ENCODE data around the gene PRRX2.
"Not testable (repeated sequence)": the region's sequence is repeated elsewhere in the genome, so short reads cannot be mapped to it uniquely, and the experiment has no call there.

PRRX2 gene

DNA sequence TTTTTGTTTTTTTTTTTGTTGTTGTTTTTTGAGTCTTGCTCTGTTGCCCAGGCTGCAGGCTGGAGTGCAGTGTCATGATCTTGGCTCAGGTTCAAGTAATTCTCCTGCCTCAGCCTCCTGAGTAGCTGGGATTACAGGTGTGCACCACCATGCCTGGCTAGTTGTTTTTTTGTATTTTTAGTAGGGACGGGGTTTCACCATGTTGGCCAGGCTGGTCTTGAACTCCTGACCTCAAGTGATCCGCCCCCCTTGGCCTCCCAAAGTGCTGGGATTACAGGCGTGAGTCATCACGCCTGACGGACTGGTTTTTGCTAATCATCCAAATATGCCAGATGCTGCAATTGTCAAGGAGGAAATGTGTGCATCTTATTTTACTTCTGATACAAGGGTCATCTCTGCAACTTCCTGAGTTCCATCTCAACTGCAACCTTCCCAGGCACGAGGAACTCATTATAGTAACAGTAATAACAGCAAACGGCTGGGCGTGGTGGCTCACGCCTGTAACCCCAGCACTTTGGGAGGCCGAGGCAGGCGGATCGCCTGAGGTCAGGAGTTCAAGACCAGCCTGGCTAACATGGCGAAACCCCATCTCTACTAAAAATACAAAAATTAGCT is 97.0 kb downstream of the PRRX2 start:
- DNase-seq: not testable (repeated sequence)

DNA sequence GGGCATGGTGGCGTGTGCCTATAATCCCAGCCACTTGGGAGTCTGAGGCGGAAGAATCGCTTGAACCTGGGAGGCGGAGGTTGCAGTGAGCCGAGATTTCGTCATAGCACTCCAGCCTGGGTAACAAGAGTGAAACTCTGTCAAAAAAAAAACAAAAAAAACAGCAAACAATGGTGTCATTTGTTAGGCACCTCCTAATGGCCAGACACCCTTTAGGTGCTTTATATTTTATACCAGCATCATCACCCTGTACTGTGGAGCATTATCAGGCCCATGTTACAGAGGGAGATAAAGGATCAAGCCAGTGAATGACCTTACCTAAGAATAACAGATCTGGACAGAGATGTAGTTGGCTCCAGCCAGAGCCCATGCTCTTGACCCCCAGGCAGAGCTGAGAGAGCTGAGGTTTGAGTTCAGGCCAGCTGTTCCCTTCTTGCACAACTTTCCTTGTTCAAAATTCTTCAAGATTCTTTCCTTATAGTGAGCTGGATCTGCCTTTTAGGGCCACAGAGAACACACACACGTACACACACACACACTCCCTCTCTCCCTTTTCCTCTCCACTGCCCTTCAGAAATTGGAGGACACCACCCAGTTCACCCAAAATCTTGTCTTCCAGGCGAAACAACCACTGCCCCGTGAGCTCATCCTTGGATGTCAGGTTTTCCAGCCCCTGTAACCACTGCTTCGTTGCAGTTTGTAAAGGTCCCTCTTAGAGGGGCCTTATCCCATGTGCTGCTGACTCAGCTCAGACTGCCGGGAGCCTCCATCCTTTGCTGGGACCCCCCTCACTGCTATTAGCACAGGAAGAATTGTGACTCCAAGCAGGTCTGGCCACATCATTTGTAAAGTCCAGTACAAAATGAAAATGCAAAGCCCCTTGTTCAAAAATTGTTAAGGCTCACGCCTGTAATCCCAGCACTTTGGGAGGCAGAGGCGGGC is 97.8 kb downstream of the PRRX2 start:
- no peak for DNase-seq

- DNase-seq: no peak
Measured at GRCh38 chr9:129765764-129766317, 100.4 kb downstream of the PRRX2 start.

GRCh38 chr9:129768486-129768885 is 103.0 kb downstream of the PRRX2 start:
- no peak for DNase-seq

DNA sequence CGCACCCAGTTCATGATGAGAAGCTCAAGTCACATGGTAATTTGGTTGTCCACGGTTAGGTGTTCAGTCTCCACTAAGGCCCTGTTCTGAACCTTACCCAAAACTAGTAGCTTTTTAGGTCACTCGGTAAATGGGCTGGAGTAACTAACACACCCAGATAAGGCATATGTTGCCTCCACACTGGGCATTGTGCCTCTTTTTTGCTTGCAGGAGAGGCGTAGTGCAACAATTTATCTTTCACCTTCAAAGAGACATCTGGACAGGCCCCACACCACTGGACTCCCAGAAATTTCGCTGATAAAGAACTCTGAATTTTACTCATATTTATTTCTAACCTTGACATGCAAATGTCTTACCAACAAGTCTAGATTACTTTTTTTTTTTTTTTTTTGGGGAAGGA is 104.2 kb downstream of the PRRX2 start:
- DNase-seq: no peak

GRCh38 chr9:129770741-129771140 is 105.3 kb downstream of the PRRX2 start:
- DNase-seq: no peak

All from NCI-H1436 (cell line).